MM.1S (cell line): ENCODE measurements around the gene ID2.

ENCODE experiments used
- EZH2 ChIP-seq: fragments of 300-600 bp; sonication (generic); optimal IDR thresholded peaks from 2 replicates; pipeline ENCODE3; 2017; ENCODE audit warnings: low read depth, mild to moderate bottlenecking, antibody characterized with exemption, low read length, mixed read lengths
- EZH2phosphoT487 ChIP-seq: fragments of 300-600 bp; sonication (generic); IDR thresholded peaks from 2 replicates; pipeline ENCODE4 v1.6.1; 2018; ENCODE audit warnings: antibody characterized with exemption, low read length
- TF ChIP-seq, protein P1 (sequence below): fragments of 300-600 bp; sonication (generic); IDR thresholded peaks from 2 replicates; pipeline ENCODE4 v1.5.1; 2016; ENCODE audit warnings: antibody characterized with exemption, low read length, mixed read lengths

- TF ChIP-seq, protein P1, sequence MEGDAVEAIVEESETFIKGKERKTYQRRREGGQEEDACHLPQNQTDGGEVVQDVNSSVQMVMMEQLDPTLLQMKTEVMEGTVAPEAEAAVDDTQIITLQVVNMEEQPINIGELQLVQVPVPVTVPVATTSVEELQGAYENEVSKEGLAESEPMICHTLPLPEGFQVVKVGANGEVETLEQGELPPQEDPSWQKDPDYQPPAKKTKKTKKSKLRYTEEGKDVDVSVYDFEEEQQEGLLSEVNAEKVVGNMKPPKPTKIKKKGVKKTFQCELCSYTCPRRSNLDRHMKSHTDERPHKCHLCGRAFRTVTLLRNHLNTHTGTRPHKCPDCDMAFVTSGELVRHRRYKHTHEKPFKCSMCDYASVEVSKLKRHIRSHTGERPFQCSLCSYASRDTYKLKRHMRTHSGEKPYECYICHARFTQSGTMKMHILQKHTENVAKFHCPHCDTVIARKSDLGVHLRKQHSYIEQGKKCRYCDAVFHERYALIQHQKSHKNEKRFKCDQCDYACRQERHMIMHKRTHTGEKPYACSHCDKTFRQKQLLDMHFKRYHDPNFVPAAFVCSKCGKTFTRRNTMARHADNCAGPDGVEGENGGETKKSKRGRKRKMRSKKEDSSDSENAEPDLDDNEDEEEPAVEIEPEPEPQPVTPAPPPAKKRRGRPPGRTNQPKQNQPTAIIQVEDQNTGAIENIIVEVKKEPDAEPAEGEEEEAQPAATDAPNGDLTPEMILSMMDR: no peak
- no peak for TF ChIP-seq EZH2phosphoT487
- TF ChIP-seq EZH2: no peak
Observed at GRCh38 chr2:8676191-8676920, 5.5 kb upstream of the ID2 start.
